B cell (primary cell): ENCODE data around the gene NPAS3.

ENCODE experiments used
- EZH2 ChIP-seq: IDR thresholded peaks from 2 replicates; pipeline ENCODE4 v1.6.1; 2012; ENCODE audit warnings: borderline replicate concordance, low read depth, mild to moderate bottlenecking, moderate library complexity, low read length; ENCODE audit not compliant: insufficient read depth, poor library complexity, severe bottlenecking
- TF ChIP-seq, protein P1 (sequence below): fragments of 200-600 bp; IDR thresholded peaks from one replicate; pipeline ENCODE4 v1.8.0; 2022; ENCODE audit warnings: antibody characterized with exemption, mild to moderate bottlenecking

DNA sequence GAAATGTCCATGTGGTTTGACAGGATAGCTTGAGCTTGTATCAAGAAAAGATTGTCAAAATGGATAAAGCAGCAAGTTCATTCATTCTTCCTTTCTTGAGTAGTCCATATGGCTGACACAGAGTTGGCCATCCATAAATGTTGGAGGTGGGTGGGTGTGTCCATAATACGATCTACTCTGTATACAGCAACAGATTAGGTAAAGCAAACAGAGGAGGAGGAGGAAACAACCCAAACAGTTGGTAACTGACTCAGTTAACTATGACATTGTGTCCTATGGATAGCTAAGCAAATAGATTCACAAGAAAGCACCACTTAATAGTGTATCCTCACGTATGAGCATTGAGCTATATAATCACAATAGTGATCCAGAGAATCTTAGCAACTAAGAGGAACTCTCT is 868.2 kb downstream of the NPAS3 start:
- TF ChIP-seq, protein P1, sequence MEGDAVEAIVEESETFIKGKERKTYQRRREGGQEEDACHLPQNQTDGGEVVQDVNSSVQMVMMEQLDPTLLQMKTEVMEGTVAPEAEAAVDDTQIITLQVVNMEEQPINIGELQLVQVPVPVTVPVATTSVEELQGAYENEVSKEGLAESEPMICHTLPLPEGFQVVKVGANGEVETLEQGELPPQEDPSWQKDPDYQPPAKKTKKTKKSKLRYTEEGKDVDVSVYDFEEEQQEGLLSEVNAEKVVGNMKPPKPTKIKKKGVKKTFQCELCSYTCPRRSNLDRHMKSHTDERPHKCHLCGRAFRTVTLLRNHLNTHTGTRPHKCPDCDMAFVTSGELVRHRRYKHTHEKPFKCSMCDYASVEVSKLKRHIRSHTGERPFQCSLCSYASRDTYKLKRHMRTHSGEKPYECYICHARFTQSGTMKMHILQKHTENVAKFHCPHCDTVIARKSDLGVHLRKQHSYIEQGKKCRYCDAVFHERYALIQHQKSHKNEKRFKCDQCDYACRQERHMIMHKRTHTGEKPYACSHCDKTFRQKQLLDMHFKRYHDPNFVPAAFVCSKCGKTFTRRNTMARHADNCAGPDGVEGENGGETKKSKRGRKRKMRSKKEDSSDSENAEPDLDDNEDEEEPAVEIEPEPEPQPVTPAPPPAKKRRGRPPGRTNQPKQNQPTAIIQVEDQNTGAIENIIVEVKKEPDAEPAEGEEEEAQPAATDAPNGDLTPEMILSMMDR = no peak
- TF ChIP-seq EZH2 = no peak
